ENCODE data around the gene CCDC81.
"Not testable (repeated sequence)": the region's sequence is repeated elsewhere in the genome, so short reads cannot be mapped to it uniquely, and the experiment has no call there.

The CCDC81 gene

DNA sequence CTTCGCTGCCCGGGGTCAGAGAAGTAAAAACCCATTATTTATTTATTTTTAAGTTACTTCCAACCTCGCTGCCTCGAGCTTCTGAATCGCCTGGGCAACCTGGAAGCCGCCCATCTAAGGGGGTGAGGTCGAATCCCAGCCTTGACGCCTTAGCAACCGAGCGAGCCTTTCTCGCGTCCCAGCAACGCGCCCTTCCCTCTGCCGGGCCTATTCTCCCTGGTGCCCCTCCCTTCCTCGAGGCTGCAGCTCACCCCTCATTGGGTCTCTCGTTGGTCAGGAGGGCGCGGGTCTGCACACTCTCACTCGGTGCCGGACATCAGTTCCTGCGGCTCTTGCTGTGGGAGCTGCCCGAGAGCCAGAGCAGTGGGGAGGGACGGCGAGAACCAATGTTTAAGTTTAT lies at the start of gene CCDC81:
Gene CCDC81 (plus strand): TSS at position 302 of the 400 bp plus-strand sequence. CDS start 277 bp downstream, outside the sequence.
- CTCF ChIA-PET, result no interaction called here

DNA sequence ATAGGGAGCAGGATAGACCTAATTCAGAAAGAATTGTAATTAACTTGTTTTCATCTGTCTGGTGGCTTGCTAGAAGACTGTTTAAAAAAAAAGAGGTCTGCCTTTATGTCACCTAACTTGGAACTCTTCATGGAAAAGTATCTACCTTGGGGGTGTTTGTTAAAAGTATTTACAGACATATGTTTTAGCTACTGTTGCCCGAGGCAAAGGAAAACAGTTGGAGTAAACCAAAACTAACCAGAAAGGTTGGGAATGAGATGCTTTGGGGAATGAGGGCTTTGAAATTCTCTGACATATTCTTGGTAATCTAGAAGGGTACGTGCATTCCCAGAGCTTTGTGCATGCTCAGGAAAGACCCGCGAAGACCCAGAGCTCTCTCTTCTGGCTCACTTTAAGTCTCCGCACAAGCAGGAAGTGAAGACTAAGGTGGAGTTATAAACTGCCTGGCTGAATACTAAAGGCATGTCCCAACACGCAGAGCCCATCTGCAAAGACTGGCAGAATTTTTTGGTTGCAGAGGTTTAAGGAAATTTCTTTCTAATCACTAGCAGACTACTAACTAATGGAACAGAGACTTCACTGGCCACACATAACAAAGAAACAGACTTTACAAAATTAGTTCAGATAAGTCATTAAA lies 39.4 kb upstream of the CCDC81 start:
- DNase-seq (ENCODE audit: extremely low spot score), result no peak
- ChIA-PET POLR2A (no interaction called here), CTCF (interaction anchor here (0.9 kb wide), 1 partner anchor 1666 kb away, joined by 5 read pairs; no protein-coding TSS in a partner anchor)
- no peak for TF ChIP-seq FOXK2 (IDR thresholded peaks at IDR 0.05)
- no peak for TF ChIP-seq LEF1 (IDR thresholded peaks at IDR 0.05; ENCODE audit: borderline replicate concordance)

More for the DNA sequence above, at the start of gene CCDC81:
- no peak for DNase-seq (ENCODE audit: extremely low spot score)
- POLR2A ChIA-PET, result no interaction called here
- TF ChIP-seq FOXK2 (IDR thresholded peaks at IDR 0.05), result no peak
- no peak for TF ChIP-seq L3MBTL2 (conservative IDR thresholded peaks at IDR 0.05)
- no peak for TF ChIP-seq ARNT (IDR thresholded peaks at IDR 0.05)
- TF ChIP-seq SP1 (IDR thresholded peaks at IDR 0.05), result no peak
- TF ChIP-seq, protein P1, sequence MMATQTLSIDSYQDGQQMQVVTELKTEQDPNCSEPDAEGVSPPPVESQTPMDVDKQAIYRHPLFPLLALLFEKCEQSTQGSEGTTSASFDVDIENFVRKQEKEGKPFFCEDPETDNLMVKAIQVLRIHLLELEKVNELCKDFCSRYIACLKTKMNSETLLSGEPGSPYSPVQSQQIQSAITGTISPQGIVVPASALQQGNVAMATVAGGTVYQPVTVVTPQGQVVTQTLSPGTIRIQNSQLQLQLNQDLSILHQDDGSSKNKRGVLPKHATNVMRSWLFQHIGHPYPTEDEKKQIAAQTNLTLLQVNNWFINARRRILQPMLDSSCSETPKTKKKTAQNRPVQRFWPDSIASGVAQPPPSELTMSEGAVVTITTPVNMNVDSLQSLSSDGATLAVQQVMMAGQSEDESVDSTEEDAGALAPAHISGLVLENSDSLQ (IDR thresholded peaks at IDR 0.05), result no peak
- TF ChIP-seq ELF4 (IDR thresholded peaks at IDR 0.05), result no peak
- TF ChIP-seq HDGF (IDR thresholded peaks at IDR 0.05; ENCODE audit: borderline replicate concordance), result no peak
- no peak for TF ChIP-seq SUZ12 (IDR thresholded peaks at IDR 0.05)
- no peak for TF ChIP-seq TARDBP (IDR thresholded peaks at IDR 0.05)
- no peak for TF ChIP-seq ZNF384 (IDR thresholded peaks at IDR 0.05)
- no peak for TF ChIP-seq FOXA1 (IDR thresholded peaks at IDR 0.05)
- no peak for TF ChIP-seq BHLHE40 (IDR thresholded peaks at IDR 0.05; ENCODE audit: borderline replicate concordance)
- TF ChIP-seq CTBP1 (IDR thresholded peaks at IDR 0.05; ENCODE audit: borderline replicate concordance), result no peak
- no peak for TF ChIP-seq NFRKB (IDR thresholded peaks at IDR 0.05)

DNA sequence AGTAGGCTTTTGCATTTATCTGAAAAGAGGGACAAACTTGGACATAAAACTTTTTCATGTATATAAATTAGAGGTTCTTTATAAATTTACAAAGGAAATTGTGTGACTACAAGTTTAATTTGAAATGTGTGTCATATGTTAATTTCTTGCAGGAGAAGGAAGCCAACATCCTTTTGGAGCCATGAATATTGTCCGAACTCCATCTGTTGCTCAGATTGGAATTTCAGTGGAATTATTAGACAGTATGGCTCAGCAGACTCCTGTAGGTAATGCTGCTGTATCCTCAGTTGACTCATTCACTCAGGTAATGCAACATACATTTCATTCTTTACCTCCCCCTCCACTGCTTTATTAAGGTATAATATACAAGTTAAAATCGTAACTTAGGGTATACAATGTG lies 37.5 kb upstream of the CCDC81 start:
- no peak for TF ChIP-seq CTBP1 (IDR thresholded peaks at IDR 0.05; ENCODE audit: borderline replicate concordance)
- no peak for TF ChIP-seq SP1 (IDR thresholded peaks at IDR 0.05)
- no peak for TF ChIP-seq ARNT (IDR thresholded peaks at IDR 0.05)
- TF ChIP-seq L3MBTL2 (conservative IDR thresholded peaks at IDR 0.05), result no peak
- TF ChIP-seq TARDBP (IDR thresholded peaks at IDR 0.05), result no peak
- no peak for TF ChIP-seq FOXM1 (IDR thresholded peaks at IDR 0.05; ENCODE audit: borderline replicate concordance)
- no peak for TF ChIP-seq ZNF384 (IDR thresholded peaks at IDR 0.05)
- no peak for TF ChIP-seq HDGF (IDR thresholded peaks at IDR 0.05; ENCODE audit: borderline replicate concordance)
- no peak for TF ChIP-seq ELF4 (IDR thresholded peaks at IDR 0.05)
- TF ChIP-seq SUZ12 (IDR thresholded peaks at IDR 0.05), result no peak
- TF ChIP-seq, protein P1 (IDR thresholded peaks at IDR 0.05), result no peak
- TF ChIP-seq FOXK2 (IDR thresholded peaks at IDR 0.05), result no peak
- TF ChIP-seq NFRKB (IDR thresholded peaks at IDR 0.05), result no peak
- POLR2A ChIA-PET, result no interaction called here
- CTCF ChIA-PET, result no interaction called here
- no peak for DNase-seq (ENCODE audit: extremely low spot score)

DNA sequence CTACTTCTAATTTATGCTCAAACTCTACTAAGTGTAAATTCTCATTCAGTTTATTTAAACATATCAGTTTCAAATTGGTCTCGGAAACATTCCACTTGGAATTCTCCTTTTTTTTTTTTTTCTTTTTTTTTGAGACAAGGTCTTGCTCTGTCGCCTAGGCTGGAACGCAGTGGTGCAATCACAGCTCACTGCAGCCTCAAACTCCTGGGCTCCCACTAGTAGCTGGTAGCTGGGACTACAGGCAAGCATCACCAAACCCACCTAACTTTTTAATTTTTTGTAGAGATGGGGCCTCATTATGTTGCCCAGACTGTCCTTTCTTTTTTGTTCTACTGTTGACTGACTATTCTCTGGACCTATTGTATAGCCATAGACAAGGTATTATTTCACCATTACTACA lies 33.3 kb upstream of the CCDC81 start:
- CTCF ChIA-PET, result no interaction called here
- TF ChIP-seq TARDBP (IDR thresholded peaks at IDR 0.05), result no peak
- no peak for DNase-seq (ENCODE audit: extremely low spot score)
- POLR2A ChIA-PET, result no interaction called here

DNA sequence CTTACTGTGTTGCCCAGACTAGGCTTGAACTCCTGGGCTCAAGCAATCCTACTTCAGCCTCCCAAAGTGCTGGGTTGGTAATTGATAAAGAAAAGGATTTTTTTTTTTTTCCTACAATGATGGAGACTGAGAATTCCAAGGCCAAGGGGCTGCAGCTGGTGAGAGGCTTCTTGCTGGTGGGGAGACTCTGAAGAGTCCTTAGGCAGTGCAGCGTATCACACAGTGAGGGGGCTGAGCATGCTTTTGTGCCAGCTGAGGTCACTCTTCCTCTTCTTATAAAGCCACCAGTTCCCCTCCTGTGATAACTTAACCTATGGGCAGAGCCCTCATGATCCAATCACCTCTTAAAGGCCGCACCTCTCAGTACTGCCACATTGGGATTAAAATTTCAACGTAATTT lies 28.2 kb upstream of the CCDC81 start:
- DNase-seq (ENCODE audit: extremely low spot score), result no peak
- POLR2A ChIA-PET, result no interaction called here
- CTCF ChIA-PET, result no interaction called here
- no peak for TF ChIP-seq BHLHE40 (IDR thresholded peaks at IDR 0.05; ENCODE audit: borderline replicate concordance)
- TF ChIP-seq L3MBTL2 (conservative IDR thresholded peaks at IDR 0.05), result no peak

DNA sequence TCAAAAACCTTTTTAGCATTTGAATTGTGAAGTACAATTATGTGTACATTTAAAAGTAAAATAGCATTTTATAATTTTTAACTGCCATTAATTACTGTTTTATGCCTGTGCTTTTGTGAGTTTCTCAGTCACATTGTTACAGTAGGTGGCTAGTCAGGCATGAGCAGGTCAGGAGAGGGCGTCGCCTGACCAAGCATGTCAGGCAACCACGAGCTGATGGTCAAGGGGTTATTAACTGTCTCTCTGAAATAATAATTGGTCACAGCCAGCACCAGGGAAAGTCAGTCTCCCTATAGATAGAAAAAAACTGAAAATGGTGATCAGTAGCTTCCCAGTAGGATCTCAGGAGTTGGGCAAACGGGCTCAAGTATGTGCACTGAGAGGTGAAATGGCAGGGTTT lies 19.4 kb upstream of the CCDC81 start:
- ChIA-PET POLR2A (no interaction called here), CTCF (no interaction called here)
- no peak for DNase-seq (ENCODE audit: extremely low spot score)
- TF ChIP-seq, protein P1 (IDR thresholded peaks at IDR 0.05), result no peak
- TF ChIP-seq NFRKB (IDR thresholded peaks at IDR 0.05) (no peak), LEF1 (IDR thresholded peaks at IDR 0.05; ENCODE audit: borderline replicate concordance) (no peak), SUZ12 (IDR thresholded peaks at IDR 0.05) (no peak), FOXA1 (IDR thresholded peaks at IDR 0.05) (no peak), ELF4 (IDR thresholded peaks at IDR 0.05) (no peak), L3MBTL2 (conservative IDR thresholded peaks at IDR 0.05) (no peak), CTBP1 (IDR thresholded peaks at IDR 0.05; ENCODE audit: borderline replicate concordance) (no peak), BHLHE40 (IDR thresholded peaks at IDR 0.05; ENCODE audit: borderline replicate concordance) (no peak), TARDBP (IDR thresholded peaks at IDR 0.05) (no peak), ZNF384 (IDR thresholded peaks at IDR 0.05) (no peak), SP1 (IDR thresholded peaks at IDR 0.05) (no peak)

DNA sequence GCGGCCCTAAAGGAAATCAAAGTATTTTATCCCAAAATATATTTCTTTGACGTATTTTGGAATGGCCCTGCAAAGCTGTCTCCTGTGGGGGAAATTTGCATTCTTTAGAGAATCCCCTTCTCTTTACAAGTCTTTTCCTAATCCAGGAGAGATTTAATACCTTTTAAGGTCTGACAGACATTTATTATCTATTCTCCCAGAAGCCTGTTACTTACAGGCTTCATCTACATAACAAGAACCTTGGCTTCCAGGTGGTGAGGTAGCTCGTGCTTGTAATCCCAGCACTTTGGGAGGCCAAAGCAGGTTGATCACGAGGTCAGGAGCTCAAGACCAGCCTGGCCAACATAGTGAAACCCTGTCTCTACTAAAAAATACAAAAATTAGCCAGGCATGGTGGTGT lies 17.3 kb upstream of the CCDC81 start:
- DNase-seq (ENCODE audit: extremely low spot score); POLR2A ChIA-PET: not testable (repeated sequence)
- CTCF ChIA-PET, result interaction anchor here (0.7 kb wide), 1 partner anchor 78 kb away, joined by 4 read pairs; no protein-coding TSS in a partner anchor
